PC-3 (cell line): ENCODE results near the gene ARSD.

Source experiments
- CTCF ChIP-seq: fragments of 300-600 bp; sonication (generic); conservative IDR thresholded peaks from 2 replicates; pipeline ENCODE4 v1.5.1; 2017; ENCODE audit warnings: antibody characterized with exemption, low read depth, mild to moderate bottlenecking, low read length
- EZH2phosphoT487 ChIP-seq: fragments of 300-600 bp; sonication (generic); IDR thresholded peaks from 2 replicates; pipeline ENCODE4 v1.6.1; 2018; ENCODE audit warnings: mild to moderate bottlenecking, antibody characterized with exemption, low read length, borderline replicate concordance

DNA sequence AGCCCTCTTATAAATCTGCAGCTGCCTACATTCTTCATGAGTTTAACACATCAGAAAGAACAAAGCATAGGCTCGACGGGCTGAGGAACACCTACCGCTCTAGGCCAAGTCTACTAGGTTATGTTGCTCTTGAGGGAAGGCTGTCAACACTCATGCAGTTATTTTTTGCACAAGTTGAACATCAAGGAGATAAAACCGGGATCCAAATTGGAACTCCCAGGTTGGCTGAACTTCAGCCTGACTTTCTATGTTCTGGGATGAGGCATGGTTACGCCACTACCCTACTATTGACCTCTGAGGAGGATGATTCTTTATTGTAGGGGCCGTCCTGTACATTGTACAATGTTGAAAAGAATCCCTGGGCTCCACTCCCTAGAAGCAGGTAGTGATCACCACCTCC lies 39.9 kb upstream of the ARSD start:
- TF ChIP-seq CTCF (no peak), EZH2phosphoT487 (no peak)
